Activated CD4-positive, CD25-positive, alpha-beta regulatory T cell treated with anti-CD3 and anti-CD28 coated beads, Interleukin-2, amount 50 U/mL, for 16 hours (primary cell): ENCODE data around the gene PROCR.
"Not testable (repeated sequence)": the region's sequence is repeated elsewhere in the genome, so short reads cannot be mapped to it uniquely, and the experiment has no call there.

ENCODE experiments used
- DNase-seq: peaks from one replicate; pipeline ENCODE4 v3.0.0-alpha.2; 2020; ENCODE audit warnings: low read depth, low spot score

The PROCR gene

DNA sequence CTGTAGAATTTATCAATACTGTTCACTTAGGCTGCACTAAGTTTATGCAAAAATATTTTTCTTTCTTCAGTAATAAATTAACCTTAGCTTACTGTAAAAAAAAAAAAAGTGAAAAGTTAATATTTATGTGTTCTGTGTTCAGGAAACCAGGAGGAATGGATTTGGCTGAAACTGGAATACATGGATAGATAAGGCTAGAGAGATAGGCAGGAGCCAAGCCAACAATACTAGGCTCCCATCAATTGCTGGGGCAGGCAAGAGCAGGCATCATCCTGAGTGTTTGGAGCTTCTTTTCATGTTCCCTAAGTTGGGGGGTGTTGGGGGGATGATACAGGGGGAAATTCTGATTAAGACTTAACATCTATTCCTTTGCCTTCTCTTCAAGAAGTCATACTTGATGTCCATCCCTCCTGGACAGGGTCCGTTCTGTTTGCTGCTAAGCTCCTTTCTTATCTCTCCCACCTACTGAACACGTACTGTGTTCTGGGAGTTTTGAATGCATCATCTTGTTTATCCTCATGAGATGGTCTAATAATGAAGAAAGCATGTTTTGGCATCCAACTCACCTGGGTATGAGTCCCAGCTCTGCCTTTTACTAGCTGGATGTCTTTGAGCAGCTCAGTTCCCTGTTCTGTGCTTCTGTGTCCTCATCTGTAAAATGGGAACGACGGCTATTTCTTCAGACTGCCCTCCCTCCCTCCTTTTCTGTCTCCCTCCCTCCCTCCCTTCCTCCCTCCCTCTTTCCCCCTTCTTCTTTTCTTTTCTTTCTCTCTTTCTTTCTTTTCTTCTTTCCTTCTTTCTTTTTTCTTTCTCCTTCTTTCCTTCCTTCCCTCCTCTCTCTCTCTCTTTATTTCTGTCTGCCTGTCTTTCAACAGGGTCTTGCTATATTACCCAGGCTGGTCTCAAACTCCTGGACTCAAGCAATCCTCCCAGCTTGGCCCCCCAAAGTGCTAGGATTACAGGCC, 6.4 kb upstream of the PROCR start:
- no peak for DNase-seq

DNA sequence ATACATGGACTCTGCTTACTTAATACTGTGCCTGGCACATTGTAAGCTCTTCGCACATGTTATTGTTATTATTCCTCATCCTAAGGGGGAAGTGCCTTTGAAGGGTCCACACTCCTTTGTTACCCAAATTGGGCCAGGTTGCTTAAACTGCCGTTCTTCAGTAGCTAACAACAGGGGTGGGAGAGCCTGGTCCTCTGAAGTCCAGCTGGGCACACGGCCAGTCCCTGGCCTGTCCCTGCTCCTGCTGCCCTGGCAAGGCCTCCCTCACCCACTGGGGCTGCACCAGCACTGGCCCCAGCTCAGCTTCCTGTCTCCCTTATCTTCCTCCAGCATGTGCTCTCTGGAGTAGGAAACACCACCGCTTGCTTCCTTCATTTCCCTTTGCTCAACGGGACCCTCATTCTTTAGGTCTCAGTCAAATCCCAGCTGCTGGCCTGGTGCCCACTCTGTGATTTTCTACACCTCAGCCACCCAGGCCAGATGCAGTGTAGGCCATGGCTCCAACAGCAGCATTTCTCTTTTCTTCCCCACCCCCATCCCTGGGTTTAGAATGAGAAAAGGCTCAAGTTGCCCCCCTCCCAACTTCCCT, 5.5 kb upstream of the PROCR start:
- DNase-seq, result no peak

DNA sequence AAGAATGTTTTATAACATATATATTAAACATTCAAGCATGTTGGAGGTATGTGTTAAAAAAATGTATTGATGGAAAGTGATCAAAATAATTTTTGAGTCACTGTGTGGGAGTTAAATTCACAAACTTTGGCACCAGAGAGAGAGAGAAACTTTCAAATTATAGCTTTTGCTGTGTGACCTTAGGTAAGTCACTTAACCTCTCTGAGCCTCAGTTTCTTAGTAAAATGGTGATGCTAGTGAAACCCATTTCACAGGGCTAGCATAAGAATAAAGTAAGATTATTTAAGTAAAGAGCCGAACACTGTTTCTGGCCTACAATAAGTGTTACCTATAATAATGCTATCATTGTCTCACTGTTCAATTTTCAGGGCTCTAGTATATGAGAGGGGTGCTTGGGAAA, 4.1 kb upstream of the PROCR start:
- DNase-seq, result no peak

DNA sequence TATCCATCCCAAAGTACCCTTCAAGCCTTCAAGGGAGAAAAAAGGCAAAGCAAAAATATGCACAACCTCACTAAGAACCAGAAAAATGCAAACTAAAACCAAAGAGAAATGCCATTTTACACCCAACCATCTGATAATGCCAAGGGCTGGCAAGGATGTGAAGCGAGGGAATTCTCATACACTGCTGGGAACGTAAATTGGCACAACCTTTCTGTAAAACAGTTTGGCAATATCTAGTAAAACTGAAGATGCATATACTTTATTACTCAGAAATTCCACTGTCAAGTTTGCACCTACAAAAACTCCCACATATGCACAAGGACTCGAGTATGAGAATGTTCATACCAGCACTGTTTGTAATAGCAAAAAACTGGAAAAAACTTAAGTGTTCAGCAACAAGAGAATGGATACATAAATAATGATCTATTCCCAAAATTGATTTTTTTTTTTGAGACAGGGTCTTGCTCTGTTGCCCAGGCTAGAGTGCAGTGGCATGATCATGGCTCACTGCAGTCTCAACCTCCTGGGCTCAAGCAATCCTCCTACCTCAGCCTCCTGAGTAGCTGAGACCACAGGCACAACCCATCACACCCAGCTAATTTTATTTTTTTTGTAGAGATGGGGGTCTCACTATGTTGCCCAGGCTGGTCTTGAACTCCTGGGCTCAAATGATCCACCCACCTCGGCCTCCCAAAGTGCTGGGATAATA, 3.0 kb upstream of the PROCR start:
- DNase-seq, result not testable (repeated sequence)

DNA sequence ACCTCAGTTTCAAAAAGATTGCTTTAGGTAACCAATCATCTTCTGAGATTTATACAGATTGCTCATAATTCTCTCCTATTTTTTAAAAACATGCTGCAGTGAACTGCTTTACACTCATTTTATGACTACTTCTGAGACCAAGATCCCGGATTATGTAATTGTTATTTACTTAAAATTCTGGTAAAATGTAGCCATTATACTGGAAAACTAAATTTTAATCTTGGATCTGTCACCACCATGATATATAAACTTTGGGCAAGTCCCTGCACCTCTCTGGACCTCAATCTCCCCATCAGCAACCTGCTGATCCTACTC, 477 bp upstream of the PROCR start:
- no peak for DNase-seq

DNA sequence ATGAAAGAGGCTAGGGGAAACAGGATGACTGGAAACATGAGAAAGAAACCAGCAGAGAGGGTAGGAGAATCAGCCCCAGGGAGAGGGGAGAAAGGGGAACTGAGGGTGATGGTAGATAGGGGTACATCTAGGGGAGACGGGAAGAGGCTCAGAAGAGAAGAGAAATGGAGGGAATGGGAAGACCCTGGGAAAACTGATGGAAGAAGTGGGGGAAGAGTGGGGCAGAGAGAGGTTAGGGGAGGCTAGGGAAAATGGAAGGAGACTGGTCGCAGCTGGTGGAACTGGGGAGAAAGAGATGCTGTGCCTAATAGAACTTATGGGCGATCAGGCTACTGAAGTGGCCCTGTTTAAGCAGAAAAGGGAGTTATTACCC, 548 bp downstream of the PROCR start:
- DNase-seq, result no peak

DNA sequence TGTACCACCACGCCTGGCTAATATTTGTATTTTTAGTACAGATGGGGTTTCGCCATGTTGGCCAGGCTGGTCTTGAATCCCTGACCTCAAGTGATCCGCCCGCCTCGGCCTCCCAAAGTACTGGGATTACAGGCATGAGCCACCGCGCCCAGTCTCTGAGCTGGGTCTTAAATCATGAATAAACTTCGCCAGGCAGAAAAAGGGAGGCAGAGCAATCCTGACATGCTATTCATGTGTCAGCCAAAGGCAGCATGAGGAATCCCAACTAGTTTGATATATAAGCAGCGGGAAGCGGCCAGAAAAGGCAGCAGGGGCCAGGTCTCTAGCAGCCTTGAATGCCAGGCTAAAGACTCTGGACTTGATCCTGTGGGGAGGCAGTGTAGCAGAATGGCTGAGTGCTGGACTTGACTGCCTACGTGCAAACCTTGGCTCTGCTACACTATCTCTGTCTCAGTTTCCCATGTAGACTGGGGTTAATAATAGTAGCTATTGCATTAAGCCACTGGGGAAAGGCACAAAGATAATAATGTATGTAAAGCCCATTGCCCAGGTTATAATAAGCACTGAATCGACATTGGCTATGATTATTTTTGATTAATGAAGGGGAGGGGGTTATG, 1.8 kb downstream of the PROCR start:
- DNase-seq, result no peak

DNA sequence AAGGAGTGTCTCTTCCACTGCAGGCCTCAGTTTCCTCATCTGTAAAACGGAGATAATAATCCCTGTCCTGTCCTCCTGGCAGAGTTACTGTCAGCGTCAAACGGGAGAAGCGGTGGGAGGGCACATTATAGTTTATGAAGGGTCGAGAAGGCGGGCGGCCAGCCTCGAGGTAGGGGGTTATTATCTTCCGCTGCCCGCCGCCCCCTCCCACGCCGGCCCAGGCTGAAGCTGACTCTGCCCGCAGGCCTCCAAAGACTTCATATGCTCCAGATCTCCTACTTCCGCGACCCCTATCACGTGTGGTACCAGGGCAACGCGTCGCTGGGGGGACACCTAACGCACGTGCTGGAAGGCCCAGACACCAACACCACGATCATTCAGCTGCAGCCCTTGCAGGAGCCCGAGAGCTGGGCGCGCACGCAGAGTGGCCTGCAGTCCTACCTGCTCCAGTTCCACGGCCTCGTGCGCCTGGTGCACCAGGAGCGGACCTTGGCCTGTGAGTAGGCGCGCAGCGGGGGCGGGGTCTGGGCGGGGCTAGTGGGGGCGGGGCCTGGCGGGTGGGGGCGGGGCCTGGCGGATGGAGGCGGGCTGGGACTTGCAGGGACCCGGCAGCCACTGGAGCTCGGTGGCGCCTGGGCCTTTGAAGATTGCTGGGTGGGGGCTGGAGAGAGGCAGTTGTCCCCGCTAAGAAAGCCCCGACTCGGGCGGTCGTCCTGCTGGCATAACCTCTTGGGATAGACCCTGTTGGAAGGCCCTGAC, 2.8 kb downstream of the PROCR start:
- DNase-seq, result no peak

DNA sequence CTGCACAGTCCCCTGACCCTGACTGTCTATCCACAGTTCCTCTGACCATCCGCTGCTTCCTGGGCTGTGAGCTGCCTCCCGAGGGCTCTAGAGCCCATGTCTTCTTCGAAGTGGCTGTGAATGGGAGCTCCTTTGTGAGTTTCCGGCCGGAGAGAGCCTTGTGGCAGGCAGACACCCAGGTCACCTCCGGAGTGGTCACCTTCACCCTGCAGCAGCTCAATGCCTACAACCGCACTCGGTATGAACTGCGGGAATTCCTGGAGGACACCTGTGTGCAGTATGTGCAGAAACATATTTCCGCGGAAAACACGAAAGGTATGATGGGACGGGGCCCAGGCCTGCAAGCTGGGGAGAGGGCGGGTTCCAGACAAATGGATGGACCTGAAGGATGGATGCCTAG, 4.3 kb downstream of the PROCR start:
- DNase-seq, result no peak

DNA sequence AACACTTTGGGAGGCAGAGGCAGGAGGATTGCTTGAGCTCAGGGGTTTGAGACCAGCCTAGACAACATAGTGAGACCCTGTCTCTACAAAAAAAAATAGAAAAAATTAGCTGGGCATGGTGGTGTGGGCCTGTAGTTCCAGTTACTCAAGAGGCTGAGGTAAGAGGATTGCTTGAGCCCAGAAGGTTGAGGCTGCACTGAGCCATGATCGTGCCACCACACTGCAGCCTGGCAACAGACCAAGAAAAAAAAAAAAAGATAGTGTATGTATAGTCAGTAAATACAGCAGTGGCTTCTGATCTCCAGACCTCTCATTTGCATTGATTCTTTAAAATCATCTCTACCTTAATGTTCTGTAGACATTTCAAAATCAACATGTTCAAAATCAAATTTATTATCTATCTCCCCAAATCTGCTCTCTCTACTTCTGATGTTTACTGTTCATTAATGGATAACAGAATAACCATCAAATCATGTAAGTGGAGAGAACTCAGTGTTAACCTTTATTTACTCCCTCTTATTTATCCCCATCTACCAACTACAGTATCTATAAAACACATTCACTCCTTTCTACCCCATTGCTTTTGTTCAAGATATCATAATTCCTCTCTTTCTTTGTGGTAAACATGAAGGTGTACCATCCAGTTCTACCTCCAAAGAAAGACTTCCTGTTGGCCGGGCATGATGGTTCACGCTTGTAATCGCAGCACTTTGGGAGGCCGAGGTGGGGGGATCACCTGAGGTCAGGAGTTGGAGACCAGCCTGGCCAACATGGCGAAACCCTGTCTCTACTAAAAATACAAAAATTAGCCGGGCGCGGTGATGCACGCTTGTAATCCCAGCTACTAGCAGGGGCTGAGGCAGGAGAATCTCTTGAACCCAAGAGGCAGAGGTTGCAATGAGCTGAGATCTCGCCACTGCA, 7.7 kb downstream of the PROCR start:
- DNase-seq, result no peak

DNA sequence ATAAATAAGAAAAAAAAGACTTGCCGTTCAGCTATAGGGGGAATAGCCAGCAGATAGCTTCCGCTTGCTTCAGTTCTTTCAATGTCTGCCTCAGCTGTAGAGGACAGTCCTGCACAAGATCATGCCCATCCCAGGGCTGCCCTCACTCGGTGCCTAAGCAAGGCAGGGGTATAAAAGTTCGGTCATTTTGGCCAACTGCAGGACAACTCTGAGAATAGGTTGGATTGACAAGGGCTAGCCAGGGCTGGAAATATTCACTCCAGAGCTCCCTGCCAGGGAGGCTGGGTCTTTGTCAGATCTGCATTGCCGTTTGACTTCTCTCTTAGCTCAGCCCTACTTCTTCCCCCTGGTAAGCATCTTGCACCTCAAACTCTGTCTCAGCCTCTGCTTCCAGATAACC, 8.4 kb downstream of the PROCR start:
- DNase-seq, result no peak

DNA sequence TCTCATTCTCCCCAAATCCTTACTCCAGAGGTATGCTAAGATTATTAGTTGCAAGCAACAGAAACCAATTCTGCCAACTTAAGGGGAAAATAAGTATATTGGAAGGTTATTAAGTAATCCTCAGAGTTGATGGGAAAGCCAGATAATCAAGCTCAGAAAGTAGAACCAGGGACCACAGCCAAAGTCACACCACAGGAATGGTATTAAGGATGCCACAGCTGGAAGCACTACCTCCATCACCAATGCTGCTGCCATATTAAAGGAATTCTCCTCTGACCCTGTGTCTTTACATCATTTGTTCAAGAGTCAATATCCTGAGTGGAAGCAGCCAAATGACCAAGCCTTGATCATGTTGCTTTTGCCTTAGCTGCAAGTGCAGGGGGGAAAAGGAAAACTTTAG, 9.9 kb downstream of the PROCR start:
- DNase-seq, result no peak

DNA sequence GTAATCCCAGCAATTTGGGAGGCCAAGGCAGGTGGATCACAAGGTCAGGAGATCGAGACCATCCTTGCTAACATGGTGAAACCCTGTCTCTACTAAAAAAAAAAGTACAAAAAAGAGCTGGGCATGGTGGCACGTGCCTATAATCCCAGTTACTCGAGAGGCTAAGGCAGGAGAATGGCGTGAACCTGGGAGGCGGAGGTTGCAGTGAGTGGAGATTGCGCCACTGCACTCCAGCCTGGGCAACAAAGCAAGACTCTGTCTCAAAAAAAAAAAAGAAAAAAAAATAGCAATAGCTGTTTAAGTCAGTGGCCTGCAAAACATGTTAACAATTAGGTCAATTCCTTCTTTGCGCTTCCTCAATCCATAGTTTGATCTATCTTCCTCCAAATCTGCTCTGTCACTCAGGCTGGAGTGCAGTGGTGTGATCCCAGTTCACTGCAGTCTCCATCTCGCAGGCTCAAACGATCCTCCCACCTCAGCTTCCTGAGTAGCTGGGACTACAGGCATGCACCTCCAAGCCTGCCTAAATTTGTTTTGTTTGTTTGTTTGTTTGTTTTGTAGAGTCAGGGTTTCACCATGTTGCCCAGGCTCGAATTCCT, 14.9 kb downstream of the PROCR start:
- not testable (repeated sequence) for DNase-seq

DNA sequence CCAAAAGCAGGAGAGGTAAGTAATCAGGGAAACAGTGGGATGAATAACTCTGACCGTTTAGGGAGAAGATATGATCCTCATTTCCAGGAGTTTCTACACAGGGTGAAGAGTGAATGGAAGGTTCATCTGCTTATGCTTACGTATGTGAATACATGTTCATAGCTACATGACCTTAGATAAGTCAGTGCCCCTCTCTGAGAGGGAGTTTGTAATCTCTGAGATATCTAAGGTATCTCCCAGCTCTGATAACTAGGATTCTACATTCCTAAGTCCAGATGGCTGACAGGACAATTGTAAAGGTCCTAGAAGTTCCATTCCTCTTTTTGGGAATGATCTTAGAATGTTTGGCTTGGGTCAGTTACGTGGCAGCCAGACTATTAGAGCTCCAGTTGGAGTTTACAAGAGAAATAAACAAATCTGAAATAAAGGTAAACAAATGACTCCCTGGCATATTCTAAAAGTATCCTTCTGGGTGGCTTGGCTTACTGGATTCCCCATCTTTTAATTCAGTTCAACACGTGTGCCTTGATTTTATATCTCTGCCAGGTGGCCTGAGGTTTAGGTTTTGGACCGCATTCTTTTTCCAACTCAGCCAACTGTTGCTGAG, 15.8 kb downstream of the PROCR start:
- DNase-seq, result no peak

DNA sequence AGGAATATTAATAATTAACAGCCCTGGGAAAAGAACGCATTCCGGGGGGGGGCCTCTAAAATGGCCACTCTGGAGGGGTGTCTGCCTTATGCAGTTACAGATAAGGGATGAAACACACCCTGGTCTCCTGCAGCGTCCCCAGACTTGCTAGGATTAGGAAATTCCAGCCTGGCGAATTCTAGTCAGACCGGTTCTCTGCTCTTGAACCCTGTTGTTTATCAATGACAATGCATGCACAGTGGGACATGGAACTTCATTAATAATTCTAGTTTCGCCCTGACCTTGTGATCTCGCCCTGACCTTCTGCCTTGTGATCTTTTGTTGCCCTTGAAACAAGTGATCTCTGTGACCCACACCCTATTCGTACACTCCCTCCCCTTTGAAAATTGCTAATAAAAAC, 17.4 kb downstream of the PROCR start:
- not testable (repeated sequence) for DNase-seq

DNA sequence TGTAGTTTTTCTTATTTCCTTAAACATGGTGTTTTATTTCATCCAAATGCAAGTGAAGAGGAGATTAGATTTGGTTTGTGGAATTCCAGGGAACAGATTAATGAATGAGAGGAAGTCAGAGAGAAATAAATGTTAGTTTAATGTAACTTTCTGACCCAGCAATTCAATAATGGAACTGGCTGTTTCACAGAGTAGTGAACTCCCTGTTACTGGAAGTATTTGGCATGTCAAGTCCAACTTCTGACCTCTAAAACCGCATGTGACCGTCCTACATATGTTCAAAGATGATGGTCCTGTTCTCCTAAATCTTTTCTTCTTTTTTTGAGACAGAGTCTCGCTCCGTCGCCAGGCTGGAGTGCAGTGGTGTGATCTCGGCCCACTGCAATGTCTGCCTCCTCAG, 18.7 kb downstream of the PROCR start:
- no peak for DNase-seq

DNA sequence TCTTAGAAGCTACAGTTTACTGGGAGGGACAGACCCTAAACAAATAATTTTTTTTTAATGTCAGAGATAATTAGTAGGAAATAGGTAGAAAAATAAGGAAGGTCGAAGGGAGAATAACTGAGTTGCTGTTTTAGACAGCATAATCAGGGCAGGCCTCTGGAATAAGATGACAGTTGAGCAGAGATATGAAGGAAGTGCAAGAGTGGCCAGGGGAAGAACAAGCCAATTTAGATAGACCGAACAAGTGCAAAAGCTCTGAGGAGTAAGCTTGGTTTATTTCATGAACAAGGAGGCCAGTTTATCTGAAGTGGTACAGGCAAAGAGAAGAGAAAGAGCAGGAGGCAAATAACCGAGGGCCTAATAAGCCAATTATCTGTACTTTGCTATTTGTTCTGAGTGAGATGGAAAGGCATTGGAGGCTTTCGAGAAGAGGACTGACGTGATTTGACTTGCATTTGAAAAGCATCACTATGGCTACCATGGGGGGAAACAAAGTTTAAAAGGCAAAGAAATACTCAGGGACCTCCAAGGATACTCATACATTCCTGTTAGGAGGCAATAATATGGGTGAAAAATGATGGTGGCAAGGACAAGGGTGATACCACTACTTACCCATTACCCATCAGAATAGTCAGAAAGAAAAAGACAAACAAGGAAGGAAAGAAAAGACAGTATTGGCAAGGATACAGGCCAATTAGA, 19.7 kb downstream of the PROCR start:
- DNase-seq, result no peak

DNA sequence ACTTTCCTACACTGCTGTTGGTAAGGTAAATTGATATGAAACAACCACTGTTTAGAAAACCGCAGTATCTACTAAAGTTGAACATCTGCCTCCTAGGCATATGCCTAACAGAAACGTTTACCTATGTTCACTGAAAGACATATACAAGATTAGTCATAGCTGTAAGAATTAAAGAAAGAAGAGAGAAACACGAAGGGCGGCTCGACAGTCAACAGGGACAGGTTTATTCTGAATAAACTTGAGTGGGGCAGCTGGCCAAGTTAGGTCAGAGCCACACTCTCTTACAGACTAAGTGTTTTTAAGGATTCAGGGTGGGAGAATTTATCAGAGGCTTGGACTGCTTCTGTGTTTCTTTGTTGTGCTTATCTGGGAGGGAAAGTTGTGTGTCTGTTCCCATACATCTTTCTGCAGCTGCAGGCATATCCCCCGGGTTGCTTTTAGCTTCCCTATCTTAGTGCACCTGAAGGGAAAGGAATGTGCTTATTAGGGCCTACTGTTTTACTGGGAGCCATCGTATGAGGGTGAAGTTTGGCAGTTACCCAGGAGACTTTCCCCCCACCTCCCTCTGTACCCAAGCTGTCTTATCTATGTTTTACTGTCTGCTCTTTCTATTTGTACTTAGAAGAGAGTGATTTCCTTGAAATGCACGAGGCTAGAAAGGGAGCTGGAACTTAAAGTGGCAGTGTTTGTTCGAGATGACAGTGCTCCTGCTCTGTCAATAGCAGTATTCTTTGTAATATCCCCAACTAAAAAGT, 20.4 kb downstream of the PROCR start:
- DNase-seq, result no peak
